CD4-positive, CD25-positive, alpha-beta regulatory T cell (primary cell): Measurements from ENCODE around the gene CTF1. TPM values are rescaled to one million over a fixed set of nuclear protein-coding genes. Genes with fewer than 3 reads are reported as not detected.
"Not testable (repeated sequence)": the region's sequence is repeated elsewhere in the genome, so short reads cannot be mapped to it uniquely, and the experiment has no call there.

Experiments used
- ATAC-seq, 2 donors: fragments of 150-1000 bp; cut with Tn5 transposase; one replicate each; pipeline ENCODE4 v1.10.0; 2021; ENCODE audit warnings: low read depth in 2 of 2, moderate number of reproducible peaks in 2 of 2, moderate library complexity in 1 of 2
- DNase-seq, 3 donors: peaks; one replicate each; pipeline versions ENCODE4 v3.0.0 to v3.0.0-alpha.2; 2012 to 2022; ENCODE audit warnings: mixed read lengths in 1 of 3
- H3K27ac ChIP-seq: one replicate; pipeline ENCODE4 v1.7.0; 2013; ENCODE audit warnings: mild to moderate bottlenecking, low read length; ENCODE audit not compliant: insufficient read depth, poor library complexity, severe bottlenecking
- H3K27me3 ChIP-seq: one replicate; pipeline ENCODE4 v1.7.0; 2013; ENCODE audit warnings: low read length; ENCODE audit not compliant: control insufficient read depth, insufficient read depth
- H3K36me3 ChIP-seq: one replicate; pipeline ENCODE4 v1.7.0; 2013; ENCODE audit warnings: mild to moderate bottlenecking, low read length, moderate library complexity; ENCODE audit not compliant: control insufficient read depth, insufficient read depth
- H3K4me1 ChIP-seq: 2 replicates; pipeline ENCODE4 v1.7.0; 2013; ENCODE audit warnings: mild to moderate bottlenecking, low read length; ENCODE audit not compliant: insufficient read depth, control insufficient read depth, poor library complexity, severe bottlenecking
- H3K4me3 ChIP-seq: one replicate; pipeline ENCODE4 v1.7.0; 2013; ENCODE audit warnings: low read depth, mild to moderate bottlenecking, low read length, moderate library complexity
- H3K9me3 ChIP-seq, 2 experiments: 1 replicate in 1 of 2; 2 replicates in 1 of 2; pipeline ENCODE4 v1.7.0; 2013; ENCODE audit warnings: low read length in 2 of 2, mild to moderate bottlenecking in 1 of 2, moderate library complexity in 1 of 2; ENCODE audit not compliant: control insufficient read depth in 2 of 2
- H3K27ac Mint-ChIP-seq, 3 donors: one replicate each; pipeline ENCODE4 v1.8.0; 2020 to 2022; ENCODE audit warnings: mild to moderate bottlenecking in 3 of 3, mixed read lengths in 3 of 3, moderate library complexity in 2 of 3
- H3K27me3 Mint-ChIP-seq: one replicate; pipeline ENCODE4 v1.8.0; 2022; ENCODE audit warnings: mild to moderate bottlenecking, mixed read lengths
- H3K36me3 Mint-ChIP-seq: one replicate; pipeline ENCODE4 v1.8.0; 2020; ENCODE audit warnings: mixed read lengths
- H3K4me1 Mint-ChIP-seq, 4 donors: one replicate each; pipeline ENCODE4 v1.8.0; 2020 to 2022; ENCODE audit warnings: mixed read lengths in 4 of 4, mild to moderate bottlenecking in 1 of 4
- H3K4me3 Mint-ChIP-seq, 4 donors: one replicate each; pipeline ENCODE4 v1.8.0; 2020 to 2022; ENCODE audit warnings: mild to moderate bottlenecking in 4 of 4, mixed read lengths in 4 of 4, moderate library complexity in 3 of 4
- H3K9me3 Mint-ChIP-seq, 7 donors: one replicate each; pipeline ENCODE4 v1.8.0; 2020 to 2022; ENCODE audit warnings: mixed read lengths in 7 of 7, mild to moderate bottlenecking in 3 of 7, moderate library complexity in 2 of 7
- polyA plus RNA-seq, 4 donors: library from polyadenylated mRNA; unstranded; fragments of 300-500 nt; fragmentation: Illumina TruSeq; gene quantifications; one replicate each; pipeline ENCODE4 v1.2.3, GENCODE V29; 2021
- total RNA-seq: library from RNA; stranded (reverse); gene quantifications from one replicate; pipeline ENCODE4 v1.2.3, GENCODE V29; 2022

Gene CTF1
- total and polyA plus RNA-seq, 5 donors from 2014 or later: 0.30 TPM; not detected in 4

GRCh38 chr16:30928390-30928789 is 32.0 kb downstream of the CTF1 start:
- Mint-ChIP-seq H3K27me3 (no peaks in the 10 kb centered on the region), H3K4me1 (peaks cover 4 to 15% (median 7%) of the 10 kb centered on the region in 4 donors), H3K27ac (no peak overlapping the region), H3K4me3 (peak overlapping the region in 1 of 4 donors; percentile 35), H3K36me3 (peaks cover 14% of the 10 kb centered on the region), H3K9me3 (no peaks in the 10 kb centered on the region)
- ATAC-seq (no peak), DNase-seq (no peak)
- H3K36me3 ChIP-seq: peaks cover 6% of the 10 kb centered on the region
- no peaks in the 10 kb centered on the region for H3K27me3 ChIP-seq
- H3K9me3 ChIP-seq: no peaks in the 10 kb centered on the region
- peaks cover 16% of the 10 kb centered on the region for H3K4me1 ChIP-seq
- H3K4me3 ChIP-seq: no peak overlapping the region
- no peak overlapping the region for H3K27ac ChIP-seq

- H3K27me3 Mint-ChIP-seq: no peaks in the 10 kb centered on the region
- Histone ChIP-seq H3K27ac (no peak overlapping the region), H3K4me1 (peaks cover 8% of the 10 kb centered on the region), H3K36me3 (peaks cover 6% of the 10 kb centered on the region), H3K27me3 (no peaks in the 10 kb centered on the region), H3K9me3 (no peaks in the 10 kb centered on the region), H3K4me3 (no peak overlapping the region)
- ATAC-seq (no peak), DNase-seq (no peak)
- H3K27ac Mint-ChIP-seq: no peak overlapping the region
- peaks cover 4 to 15% (median 7%) of the 10 kb centered on the region in 4 donors for H3K4me1 Mint-ChIP-seq
- no peaks in the 10 kb centered on the region for H3K9me3 Mint-ChIP-seq
- H3K36me3 Mint-ChIP-seq: peaks cover 14% of the 10 kb centered on the region
- H3K4me3 Mint-ChIP-seq: peak overlapping the region in 1 of 4 donors; percentile 35
Observed at GRCh38 chr16:30929167-30929566, 32.8 kb downstream of the CTF1 start.

- H3K36me3 Mint-ChIP-seq: peaks cover 14% of the 10 kb centered on the region
- peaks cover 5 to 17% (median 10%) of the 10 kb centered on the region in 4 donors for H3K4me1 Mint-ChIP-seq
- no peak overlapping the region for H3K27ac Mint-ChIP-seq
- no peaks in the 10 kb centered on the region for H3K27me3 Mint-ChIP-seq
- no peaks in the 10 kb centered on the region for H3K9me3 Mint-ChIP-seq
- ATAC-seq (no peak), DNase-seq (no peak)
- Histone ChIP-seq H3K27me3 (no peaks in the 10 kb centered on the region), H3K27ac (no peak overlapping the region), H3K9me3 (no peaks in the 10 kb centered on the region), H3K4me1 (no peaks in the 10 kb centered on the region), H3K36me3 (peaks cover 6% of the 10 kb centered on the region), H3K4me3 (no peak overlapping the region)
- no peak overlapping the region for H3K4me3 Mint-ChIP-seq
Observed at GRCh38 chr16:30930160-30930571, 33.8 kb downstream of the CTF1 start.

GRCh38 chr16:30931068-30931650 is 34.7 kb downstream of the CTF1 start:
- no peak for DNase-seq
- H3K4me3 Mint-ChIP-seq: peak overlapping the region in 1 of 4 donors; percentile 67
- no peak for ATAC-seq
- H3K36me3 Mint-ChIP-seq: peaks cover 14% of the 10 kb centered on the region
- no peaks in the 10 kb centered on the region for H3K27me3 ChIP-seq
- H3K27ac ChIP-seq: no peak overlapping the region
- no peaks in the 10 kb centered on the region for H3K9me3 ChIP-seq
- no peaks in the 10 kb centered on the region for H3K4me1 ChIP-seq
- H3K4me1 Mint-ChIP-seq: peaks cover 5 to 20% (median 8%) of the 10 kb centered on the region in 4 donors
- no peak overlapping the region for H3K4me3 ChIP-seq
- no peak overlapping the region for H3K27ac Mint-ChIP-seq
- peaks cover 6% of the 10 kb centered on the region for H3K36me3 ChIP-seq
- no peaks in the 10 kb centered on the region for H3K9me3 Mint-ChIP-seq
- H3K27me3 Mint-ChIP-seq: no peaks in the 10 kb centered on the region

GRCh38 chr16:30934827-30935557 is 38.6 kb downstream of the CTF1 start:
- H3K27me3 Mint-ChIP-seq: no peaks in the 10 kb centered on the region
- Histone ChIP-seq H3K27me3 (no peaks in the 10 kb centered on the region), H3K9me3 (no peaks in the 10 kb centered on the region), H3K36me3 (peaks cover 6% of the 10 kb centered on the region), H3K4me3 (no peak overlapping the region), H3K27ac (no peak overlapping the region), H3K4me1 (no peaks in the 10 kb centered on the region)
- H3K9me3 Mint-ChIP-seq: no peaks in the 10 kb centered on the region
- ATAC-seq (no peak), DNase-seq (peak in 1 of 3 donors; percentile 49)
- peak overlapping the region; percentile 1 to 83 (median 16) for H3K27ac Mint-ChIP-seq
- peaks cover 14% of the 10 kb centered on the region for H3K36me3 Mint-ChIP-seq
- H3K4me1 Mint-ChIP-seq: peaks cover 4 to 17% (median 10%) of the 10 kb centered on the region in 4 donors
- H3K4me3 Mint-ChIP-seq: no peak overlapping the region

GRCh38 chr16:30937692-30938091 is 41.3 kb downstream of the CTF1 start:
- Mint-ChIP-seq H3K9me3 (no peaks in the 10 kb centered on the region), H3K36me3 (no peaks in the 10 kb centered on the region), H3K27me3 (no peaks in the 10 kb centered on the region), H3K27ac (peak overlapping the region in 2 of 3 donors; percentile 69 to 78), H3K4me1 (peaks cover 0 to 31% (median 10%) of the 10 kb centered on the region in 4 donors), H3K4me3 (no peak overlapping the region)
- Histone ChIP-seq H3K27ac (no peak overlapping the region), H3K36me3 (no peaks in the 10 kb centered on the region), H3K27me3 (no peaks in the 10 kb centered on the region), H3K4me1 (peaks cover 8% of the 10 kb centered on the region), H3K9me3 (no peaks in the 10 kb centered on the region), H3K4me3 (no peak overlapping the region)
- no peak for ATAC-seq
- no peak for DNase-seq

GRCh38 chr16:30939571-30939970 is 43.2 kb downstream of the CTF1 start:
- ATAC-seq, H3K9me3 Mint-ChIP-seq, H3K27me3 ChIP-seq, H3K27ac Mint-ChIP-seq, H3K4me3 ChIP-seq, H3K36me3 ChIP-seq, H3K36me3 Mint-ChIP-seq, H3K27me3 Mint-ChIP-seq, H3K4me3 Mint-ChIP-seq, H3K27ac ChIP-seq, H3K9me3 ChIP-seq, H3K4me1 ChIP-seq, DNase-seq: not testable (repeated sequence)
- peaks cover 0 to 34% (median 9%) of the 10 kb centered on the region in 4 donors for H3K4me1 Mint-ChIP-seq
